ENCODE data around the gene ENOPH1.
A peak's percentile ranks its signal among the peaks of the same experiment; 100 is the strongest.

ENOPH1 gene

GRCh38 chr4:82430964-82431745 is 765 bp downstream of the ENOPH1 start (continued):
- no peak for TF ChIP-seq TSHZ1 (tag by site-specific recombination; IDR thresholded peaks at IDR 0.05; ENCODE audit: borderline replicate concordance)
- TF ChIP-seq PRDM6 (tag by site-specific recombination; IDR thresholded peaks at IDR 0.05) = no peak
- TF ChIP-seq ZNF626 (tag by site-specific recombination; IDR thresholded peaks at IDR 0.05) = no peak
- peak; percentile 98 for TF ChIP-seq PRDM10 (tag by site-specific recombination; IDR thresholded peaks at IDR 0.05)
- TF ChIP-seq ZNF394 (tag by site-specific recombination; IDR thresholded peaks at IDR 0.05; ENCODE audit: borderline replicate concordance) = no peak; the same call in 1 of the 2 replicates
- TF ChIP-seq ZBTB11 (tag by site-specific recombination; conservative IDR thresholded peaks at IDR 0.05; ENCODE audit: low read depth) = peak; percentile 94
- no peak for TF ChIP-seq ZNF175 (tag by site-specific recombination; IDR thresholded peaks at IDR 0.05)
- TF ChIP-seq ZNF221 (tag by site-specific recombination; IDR thresholded peaks at IDR 0.05; ENCODE audit: borderline replicate concordance) = no peak
- TF ChIP-seq FEZF1 (tag by site-specific recombination; IDR thresholded peaks at IDR 0.05) = no peak
- TF ChIP-seq ZNF341 (tag by site-specific recombination; IDR thresholded peaks at IDR 0.05; ENCODE audit: low read depth) = peak; percentile 81
- TF ChIP-seq ZNF645 (tag by site-specific recombination; IDR thresholded peaks at IDR 0.05) = no peak
- no peak for TF ChIP-seq ZNF677 (tag by site-specific recombination; IDR thresholded peaks at IDR 0.05)
- no peak for TF ChIP-seq ZNF292 (tag by site-specific recombination; IDR thresholded peaks at IDR 0.05; ENCODE audit: borderline replicate concordance, low read depth)
- TF ChIP-seq ZNF18 (tag by site-specific recombination; IDR thresholded peaks at IDR 0.05) = no peak
- no peak for TF ChIP-seq ZNF426 (tag by site-specific recombination; IDR thresholded peaks at IDR 0.05)

Data from HEK293 (cell line).